Measurements from ENCODE around the gene KRT23.

DNA sequence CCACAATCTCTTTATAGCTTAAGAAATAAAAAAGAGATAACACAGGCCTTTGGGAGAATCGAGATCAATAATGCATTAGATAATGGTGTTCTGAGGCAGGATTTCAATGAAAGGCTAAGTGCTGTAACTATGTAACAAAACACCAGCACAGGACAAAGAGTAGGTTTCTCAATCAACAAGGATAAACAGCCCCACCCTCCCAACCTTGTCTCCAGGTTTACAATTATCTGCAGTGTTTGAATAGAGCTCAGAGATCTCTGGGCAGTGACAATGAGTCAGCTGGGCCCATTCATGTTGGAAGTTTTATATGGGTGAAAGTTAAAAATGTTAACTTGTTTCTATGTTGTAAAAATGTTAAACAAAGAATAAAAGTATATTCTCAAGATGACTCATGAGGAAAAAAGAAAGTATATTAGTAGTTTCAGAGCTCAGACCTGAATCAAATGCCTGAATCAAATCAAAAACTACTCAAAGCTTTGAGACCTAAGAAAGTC is 35.4 kb downstream of the KRT23 start:
- TF ChIP-seq, protein P1, sequence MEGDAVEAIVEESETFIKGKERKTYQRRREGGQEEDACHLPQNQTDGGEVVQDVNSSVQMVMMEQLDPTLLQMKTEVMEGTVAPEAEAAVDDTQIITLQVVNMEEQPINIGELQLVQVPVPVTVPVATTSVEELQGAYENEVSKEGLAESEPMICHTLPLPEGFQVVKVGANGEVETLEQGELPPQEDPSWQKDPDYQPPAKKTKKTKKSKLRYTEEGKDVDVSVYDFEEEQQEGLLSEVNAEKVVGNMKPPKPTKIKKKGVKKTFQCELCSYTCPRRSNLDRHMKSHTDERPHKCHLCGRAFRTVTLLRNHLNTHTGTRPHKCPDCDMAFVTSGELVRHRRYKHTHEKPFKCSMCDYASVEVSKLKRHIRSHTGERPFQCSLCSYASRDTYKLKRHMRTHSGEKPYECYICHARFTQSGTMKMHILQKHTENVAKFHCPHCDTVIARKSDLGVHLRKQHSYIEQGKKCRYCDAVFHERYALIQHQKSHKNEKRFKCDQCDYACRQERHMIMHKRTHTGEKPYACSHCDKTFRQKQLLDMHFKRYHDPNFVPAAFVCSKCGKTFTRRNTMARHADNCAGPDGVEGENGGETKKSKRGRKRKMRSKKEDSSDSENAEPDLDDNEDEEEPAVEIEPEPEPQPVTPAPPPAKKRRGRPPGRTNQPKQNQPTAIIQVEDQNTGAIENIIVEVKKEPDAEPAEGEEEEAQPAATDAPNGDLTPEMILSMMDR (IDR thresholded peaks at IDR 0.05; ENCODE audit: insufficient read depth, low read length) = no peak
- TF ChIP-seq GABPA (IDR thresholded peaks at IDR 0.05; ENCODE audit: low read depth) = no peak

All from HL-60 (cell line).